Measurements from ENCODE around the gene IL17C. TPM values are rescaled to one million over a fixed set of nuclear protein-coding genes. Genes with fewer than 3 reads are reported as not detected.
A peak's percentile ranks its signal among the peaks of the same experiment; 100 is the strongest.

The IL17C gene
- total RNA-seq, 1 donor from 2014 or later, result not detected

- peak; percentile 43 to 87 for DNase-seq (ENCODE audit: low spot score in 2 of 2)
- Histone ChIP-seq H3K36me3 (peaks cover 10 to 23% of the 10 kb centered on the region in 2 donors), H3K9me3 (no peaks in the 10 kb centered on the region), H3K27me3 (no peaks in the 10 kb centered on the region), H3K4me1 (peaks cover 0 to 11% of the 10 kb centered on the region in 2 donors), H3K4me3 (peak within 1 kb of the TSS; percentile 63 to 84), H3K27ac (peak within 1 kb of the TSS; percentile 17 to 60)
- intact Hi-C loops (cut with DNase I), result no loop called here
- TF ChIP-seq CTCF (IDR thresholded peaks at IDR 0.05), result no peak
These were observed 12.4 kb downstream of the IL17C start, which contains the start of gene CYBA for GRCh38 chr16:88650749-88651275. Gene CYBA (minus strand): TSS chr16:88651053. CDS start chr16:88651013, 40 bp downstream.

DNA sequence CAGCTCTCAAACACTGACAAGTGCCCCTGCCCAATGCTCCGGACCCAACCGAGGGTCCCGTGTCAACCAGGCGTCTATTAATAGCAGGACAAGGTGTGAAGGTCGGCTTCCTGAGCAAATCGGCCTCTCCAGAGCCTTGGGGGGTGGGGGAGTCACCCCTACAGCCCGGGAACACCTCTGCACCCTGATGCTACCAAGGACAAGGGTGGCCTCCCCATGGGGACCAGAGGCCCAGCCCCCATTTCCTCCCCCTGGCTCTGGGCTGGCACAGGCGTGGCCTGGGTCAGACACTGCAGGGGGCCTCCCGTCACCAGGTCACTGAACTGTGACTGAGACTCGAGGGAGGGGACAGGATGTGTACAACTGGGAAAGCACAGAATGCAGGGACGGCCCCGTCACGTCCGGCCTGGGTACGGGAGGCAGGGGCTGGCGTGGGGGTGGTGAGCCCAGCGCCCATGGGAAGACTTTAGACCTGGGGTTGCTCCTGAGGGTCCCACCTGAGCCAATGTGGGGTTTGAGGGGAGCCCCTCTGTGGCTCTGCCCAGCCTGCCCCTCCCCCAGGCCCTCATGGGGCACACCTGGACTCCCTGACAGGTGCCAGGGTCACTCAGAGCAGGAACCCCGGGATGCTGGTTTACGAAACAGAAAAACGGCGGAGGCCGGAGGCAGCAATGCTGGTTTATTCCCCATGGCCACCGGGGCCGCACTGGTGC lies 13.1 kb downstream of the IL17C start:
- H3K36me3 ChIP-seq, result peaks cover 10 to 28% of the 10 kb centered on the region in 2 donors
- peak; percentile 50 to 79 for DNase-seq (ENCODE audit: low spot score in 2 of 2)
- H3K4me1 ChIP-seq, result peaks cover 0 to 11% of the 10 kb centered on the region in 2 donors
- intact Hi-C loops (cut with DNase I), result no loop called here
- TF ChIP-seq CTCF (IDR thresholded peaks at IDR 0.05), result no peak
- H3K4me3 ChIP-seq, result peak overlapping the region; percentile 63 to 84
- H3K9me3 ChIP-seq, result no peaks in the 10 kb centered on the region
- H3K27me3 ChIP-seq, result no peaks in the 10 kb centered on the region
- H3K27ac ChIP-seq, result peak overlapping the region; percentile 0 to 17

DNA sequence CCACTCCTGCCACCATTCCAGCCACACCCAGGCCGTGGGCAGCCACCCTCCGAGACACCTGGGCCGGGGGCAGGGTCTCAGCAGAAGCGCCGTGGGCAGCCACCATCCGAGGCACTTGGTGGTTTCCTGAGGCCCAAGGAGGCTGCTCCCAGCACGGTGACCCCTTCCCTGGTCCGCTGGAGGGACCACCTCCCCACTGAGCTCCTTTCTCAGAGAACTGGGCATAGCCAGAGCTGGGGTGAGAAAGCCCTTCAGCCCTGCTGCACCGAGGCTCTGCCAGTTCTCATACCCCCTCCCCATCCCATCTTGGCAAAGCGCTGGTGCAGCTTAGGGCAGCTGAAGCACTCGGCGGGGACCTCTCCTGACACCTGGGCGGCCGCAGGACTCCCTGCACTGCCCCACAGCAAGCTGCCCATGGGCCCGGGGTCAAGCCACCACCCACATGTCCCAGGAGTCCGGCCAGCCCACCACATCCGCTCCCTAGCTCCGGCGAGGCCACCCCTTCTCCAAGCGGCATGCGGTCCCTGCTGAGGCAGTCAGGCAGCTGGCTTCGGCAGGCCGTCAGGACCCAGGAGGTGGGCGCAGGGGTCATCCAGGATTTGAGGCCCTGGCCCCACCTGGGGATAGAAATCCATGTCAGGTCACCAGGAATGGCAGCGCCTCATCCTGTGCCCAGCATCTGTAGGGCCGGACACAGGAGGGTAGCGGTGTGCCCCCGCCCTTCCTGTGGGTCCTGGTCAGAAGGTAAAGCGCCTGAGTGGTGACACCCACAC lies 13.8 kb downstream of the IL17C start:
- H3K4me1 ChIP-seq, result peaks cover 0 to 11% of the 10 kb centered on the region in 2 donors
- peaks cover 10 to 30% of the 10 kb centered on the region in 2 donors for H3K36me3 ChIP-seq
- no peak for TF ChIP-seq CTCF (IDR thresholded peaks at IDR 0.05)
- H3K9me3 ChIP-seq, result no peaks in the 10 kb centered on the region
- H3K27me3 ChIP-seq, result no peaks in the 10 kb centered on the region
- no peak overlapping the region for H3K4me3 ChIP-seq
- DNase-seq (ENCODE audit: low spot score in 2 of 2), result no peak
- peak overlapping the region in 1 of 2 donors; percentile 17 for H3K27ac ChIP-seq
- intact Hi-C loops (cut with DNase I), result no loop called here

DNA sequence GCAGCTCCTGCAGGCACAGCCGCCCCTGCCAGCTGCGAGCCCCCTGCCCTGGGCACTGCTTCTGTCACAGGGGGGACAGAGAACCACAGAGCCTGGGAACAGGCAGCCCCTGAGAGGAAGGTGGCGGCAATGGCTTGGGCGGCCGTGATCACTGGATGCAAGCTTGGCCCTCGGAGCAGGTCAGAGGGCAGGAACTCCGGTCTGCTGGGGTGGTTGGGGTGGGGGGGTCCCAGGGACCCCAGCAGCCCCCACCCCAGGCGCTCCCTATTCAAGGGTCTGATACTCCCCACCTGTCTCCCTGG lies 14.3 kb downstream of the IL17C start:
- Histone ChIP-seq H3K36me3 (peaks cover 10 to 33% of the 10 kb centered on the region in 2 donors), H3K4me1 (peaks cover 0 to 11% of the 10 kb centered on the region in 2 donors), H3K4me3 (no peak overlapping the region), H3K27me3 (no peaks in the 10 kb centered on the region), H3K27ac (no peak overlapping the region), H3K9me3 (no peaks in the 10 kb centered on the region)
- TF ChIP-seq CTCF (IDR thresholded peaks at IDR 0.05), result no peak
- intact Hi-C loops (cut with DNase I), result no loop called here
- no peak for DNase-seq (ENCODE audit: low spot score in 2 of 2)

DNA sequence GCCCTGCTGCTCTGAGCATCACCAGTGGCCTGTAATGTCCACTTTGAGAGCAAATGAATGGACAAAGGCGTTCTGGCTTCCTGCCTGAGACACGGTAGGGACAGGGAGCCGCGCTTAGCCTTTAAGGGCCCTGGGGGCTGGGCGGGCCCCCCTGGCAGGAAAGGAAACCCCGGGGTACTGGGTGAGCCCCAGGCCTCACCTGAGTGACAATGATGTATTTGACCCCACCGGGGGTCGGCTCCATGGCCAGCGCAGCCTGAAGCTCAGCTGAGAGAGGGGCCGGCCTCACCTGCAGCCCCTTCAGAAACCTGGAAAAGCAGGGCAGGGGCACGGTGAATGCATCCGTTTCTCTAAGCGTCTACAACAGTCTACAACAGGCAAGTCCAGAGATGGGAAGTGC lies 14.7 kb downstream of the IL17C start:
- Histone ChIP-seq H3K27me3 (no peaks in the 10 kb centered on the region), H3K4me3 (no peak overlapping the region), H3K36me3 (peaks cover 10 to 37% of the 10 kb centered on the region in 2 donors), H3K9me3 (no peaks in the 10 kb centered on the region), H3K4me1 (peaks cover 0 to 11% of the 10 kb centered on the region in 2 donors), H3K27ac (no peak overlapping the region)
- no peak for DNase-seq (ENCODE audit: low spot score in 2 of 2)
- no peak for TF ChIP-seq CTCF (IDR thresholded peaks at IDR 0.05)
- intact Hi-C loops (cut with DNase I), result no loop called here

Data from ascending aorta (tissue), 2 donors.